ENCODE results near the gene TUBA3D. TPM values are rescaled to one million over a fixed set of nuclear protein-coding genes. Genes with fewer than 3 reads are reported as not detected.
"Not testable (repeated sequence)": the region's sequence is repeated elsewhere in the genome, so short reads cannot be mapped to it uniquely, and the experiment has no call there.

Gene TUBA3D
- total RNA-seq, 1 experiment from 2014 or later = not detected

GRCh38 chr2:131511291-131511968 lies 35.5 kb downstream of the TUBA3D start:
- H3K4me3 ChIP-seq (ENCODE audit: low read depth in 2 of 2, low read length in 2 of 2); intact Hi-C loops (cut with micrococcal nuclease; ENCODE audit: unreplicated experiment); H3K27me3 ChIP-seq (ENCODE audit: control insufficient read depth, insufficient read depth, low read length); H3K36me3 ChIP-seq (ENCODE audit: control insufficient read depth, insufficient read depth, low read length); H3K4me1 ChIP-seq (ENCODE audit: control insufficient read depth, insufficient read depth, low read length); H3K9me3 ChIP-seq (ENCODE audit: control insufficient read depth, insufficient read depth, low read depth, low read length); H3K27ac ChIP-seq (ENCODE audit: low read length); CTCF ChIA-PET; BruUV-seq (replicated peaks); ATAC-seq; in situ Hi-C loops (cut with HindIII; ENCODE audit: low pct_unique_long_range_greater_than_20kb, low sequenced_read_pairs); DNase-seq (ENCODE audit: low read depth, low spot score): not testable (repeated sequence)
- POLR2A ChIA-PET = interaction anchor here (0.6 kb wide), 1 partner anchor 44 kb away, joined by 5 read pairs; no protein-coding TSS in a partner anchor
- peak; percentile 29; the same call in 1 of the 2 replicates for TF ChIP-seq CTCF (IDR thresholded peaks at IDR 0.05)

GRCh38 chr2:131511969-131512870 lies 36.3 kb downstream of the TUBA3D start:
- H3K9me3 ChIP-seq (ENCODE audit: control insufficient read depth, insufficient read depth, low read depth, low read length); H3K27ac ChIP-seq (ENCODE audit: low read length); ATAC-seq; H3K4me1 ChIP-seq (ENCODE audit: control insufficient read depth, insufficient read depth, low read length); H3K4me3 ChIP-seq (ENCODE audit: low read depth in 2 of 2, low read length in 2 of 2); CTCF ChIA-PET; in situ Hi-C loops (cut with HindIII; ENCODE audit: low pct_unique_long_range_greater_than_20kb, low sequenced_read_pairs); intact Hi-C loops (cut with micrococcal nuclease; ENCODE audit: unreplicated experiment); H3K36me3 ChIP-seq (ENCODE audit: control insufficient read depth, insufficient read depth, low read length); H3K27me3 ChIP-seq (ENCODE audit: control insufficient read depth, insufficient read depth, low read length); DNase-seq (ENCODE audit: low read depth, low spot score): not testable (repeated sequence)
- BruUV-seq (replicated peaks) = TSS peak; percentile 59
- POLR2A ChIA-PET = interaction anchor here (0.6 kb wide), 1 partner anchor 44 kb away, joined by 5 read pairs; no protein-coding TSS in a partner anchor

- in situ Hi-C loops (cut with HindIII; ENCODE audit: low pct_unique_long_range_greater_than_20kb, low sequenced_read_pairs) = not testable (repeated sequence)
Observed at GRCh38 chr2:131514408-131515166, 38.7 kb downstream of the TUBA3D start.

GRCh38 chr2:131515235-131515634 lies 39.3 kb downstream of the TUBA3D start:
- in situ Hi-C loops (cut with HindIII; ENCODE audit: low pct_unique_long_range_greater_than_20kb, low sequenced_read_pairs); CTCF ChIA-PET; H3K27ac ChIP-seq (ENCODE audit: low read length); POLR2A ChIA-PET; H3K36me3 ChIP-seq (ENCODE audit: control insufficient read depth, insufficient read depth, low read length); H3K9me3 ChIP-seq (ENCODE audit: control insufficient read depth, insufficient read depth, low read depth, low read length); BruUV-seq (replicated peaks); H3K4me3 ChIP-seq (ENCODE audit: low read depth in 2 of 2, low read length in 2 of 2); H3K4me1 ChIP-seq (ENCODE audit: control insufficient read depth, insufficient read depth, low read length); H3K27me3 ChIP-seq (ENCODE audit: control insufficient read depth, insufficient read depth, low read length); DNase-seq (ENCODE audit: low read depth, low spot score); intact Hi-C loops (cut with micrococcal nuclease; ENCODE audit: unreplicated experiment): not testable (repeated sequence)
- 0 out of 2 replicates have a peak, but pooled peaks have one; percentile 10 for ATAC-seq

More at GRCh38 chr2:131514408-131515166, 38.7 kb downstream of the TUBA3D start:
- POLR2A ChIA-PET = interaction anchor here (0.7 kb wide), 1 partner anchor 8 kb away, joined by 3 read pairs; no protein-coding TSS in a partner anchor
- H3K4me3 ChIP-seq (ENCODE audit: low read depth in 2 of 2, low read length in 2 of 2); H3K9me3 ChIP-seq (ENCODE audit: control insufficient read depth, insufficient read depth, low read depth, low read length); BruUV-seq (replicated peaks); H3K27ac ChIP-seq (ENCODE audit: low read length); H3K4me1 ChIP-seq (ENCODE audit: control insufficient read depth, insufficient read depth, low read length); H3K36me3 ChIP-seq (ENCODE audit: control insufficient read depth, insufficient read depth, low read length); CTCF ChIA-PET; DNase-seq (ENCODE audit: low read depth, low spot score); ATAC-seq; intact Hi-C loops (cut with micrococcal nuclease; ENCODE audit: unreplicated experiment); H3K27me3 ChIP-seq (ENCODE audit: control insufficient read depth, insufficient read depth, low read length): not testable (repeated sequence)
